PC-9 (cell line): ENCODE data around the gene PFAS. TPM values are rescaled to one million over a fixed set of nuclear protein-coding genes. Genes with fewer than 3 reads are reported as not detected.

Experiments used
- BruUV-seq: library from RNA; stranded (reverse); fragments of 400-500 nt; replicated peaks from 2 replicates; lab custom pipeline; 2021; lab: Mats Ljungman, UMichigan
- CTCF ChIA-PET: fragments of 300-600 bp; sonication (Branson Sonifier 250); formaldehyde crosslinking; loops from one replicate; lab custom pipeline; 2022; ENCODE audit warnings: antibody characterized with exemption; lab: Charles Lee
- POLR2A ChIA-PET: fragments of 300-600 bp; sonication (Branson Sonifier 250); formaldehyde crosslinking; loops from one replicate; lab custom pipeline; 2022; ENCODE audit warnings: antibody characterized with exemption; ENCODE audit not compliant: unreplicated experiment; lab: Charles Lee
- DNase-seq, 2 experiments: peaks; one replicate each; pipeline versions ENCODE4 v3.0.0 to v3.0.0-alpha.2; 2015 to 2022; ENCODE audit warnings: mixed read lengths in 1 of 2
- H2AFZ ChIP-seq: fragments of 200-600 bp; sonication (generic); 2 replicates; pipeline ENCODE4 v1.8.1; 2017; ENCODE audit warnings: antibody characterized with exemption
- H3F3A ChIP-seq: fragments of 200-600 bp; sonication (generic); 2 replicates; pipeline ENCODE4 v1.8.1; 2017; ENCODE audit warnings: antibody characterized with exemption, mild to moderate bottlenecking, low read depth; ENCODE audit not compliant: insufficient read depth
- H3K27ac ChIP-seq: fragments of 200-600 bp; sonication (generic); 2 replicates; pipeline ENCODE4 v1.6.1; 2016; ENCODE audit warnings: mixed run types
- H3K27me3 ChIP-seq: fragments of 200-600 bp; sonication (generic); 2 replicates; pipeline ENCODE4 v1.6.1; 2016; ENCODE audit warnings: low read depth, mixed run types; ENCODE audit not compliant: insufficient read depth
- H3K36me3 ChIP-seq: fragments of 200-600 bp; sonication (generic); 2 replicates; pipeline ENCODE4 v1.6.1; 2016; ENCODE audit warnings: low read depth, mixed run types
- H3K4me1 ChIP-seq: fragments of 200-600 bp; sonication (generic); replicated peaks from 2 replicates; pipeline ENCODE4 v1.6.1; 2016; ENCODE audit warnings: mixed run types; ENCODE audit not compliant: insufficient read depth
- H3K4me2 ChIP-seq: fragments of 200-600 bp; sonication (generic); 2 replicates; pipeline ENCODE4 v1.6.1; 2017; ENCODE audit warnings: mixed run types
- H3K4me3 ChIP-seq: fragments of 200-600 bp; sonication (generic); 2 replicates; pipeline ENCODE4 v1.6.1; 2016; ENCODE audit warnings: mixed run types
- H3K79me2 ChIP-seq: fragments of 200-600 bp; sonication (generic); 2 replicates; pipeline ENCODE4 v1.6.1; 2017; ENCODE audit warnings: low read depth, mixed run types
- H3K9me2 ChIP-seq: fragments of 200-600 bp; sonication (generic); 2 replicates; pipeline ENCODE4 v1.8.1; 2017; ENCODE audit warnings: mild to moderate bottlenecking; ENCODE audit not compliant: insufficient read depth
- H3K9me3 ChIP-seq: fragments of 200-600 bp; sonication (generic); 2 replicates; pipeline ENCODE4 v1.8.1; 2016; ENCODE audit warnings: low read depth; ENCODE audit not compliant: insufficient read depth
- H4K20me1 ChIP-seq: fragments of 200-600 bp; sonication (generic); 2 replicates; pipeline ENCODE4 v1.8.1; 2017; ENCODE audit not compliant: insufficient read depth
- EZH2 ChIP-seq: fragments of 200-600 bp; sonication (generic); IDR thresholded peaks from 2 replicates; pipeline ENCODE4 v1.8.0; 2017; ENCODE audit warnings: antibody characterized with exemption, low read depth
- intact Hi-C: fragments of 100-400 bp; cut with micrococcal nuclease; formaldehyde crosslinking; loops from one replicate; pipeline ENCODE4 v1.10.0; 2022; ENCODE audit not compliant: unreplicated experiment
- total RNA-seq: library from RNA; stranded (reverse); gene quantifications from 2 replicates; pipeline ENCODE4 v1.2.3, GENCODE V29; 2021
- TF ChIP-seq, protein P1 (sequence below): fragments of 200-600 bp; sonication (generic); conservative IDR thresholded peaks from 2 replicates; pipeline ENCODE4 v1.6.1; 2017; ENCODE audit warnings: mixed run types, antibody characterized with exemption, mild to moderate bottlenecking, moderate library complexity

PFAS gene
- total RNA-seq, 1 experiment from 2014 or later, result 68.2 TPM

DNA sequence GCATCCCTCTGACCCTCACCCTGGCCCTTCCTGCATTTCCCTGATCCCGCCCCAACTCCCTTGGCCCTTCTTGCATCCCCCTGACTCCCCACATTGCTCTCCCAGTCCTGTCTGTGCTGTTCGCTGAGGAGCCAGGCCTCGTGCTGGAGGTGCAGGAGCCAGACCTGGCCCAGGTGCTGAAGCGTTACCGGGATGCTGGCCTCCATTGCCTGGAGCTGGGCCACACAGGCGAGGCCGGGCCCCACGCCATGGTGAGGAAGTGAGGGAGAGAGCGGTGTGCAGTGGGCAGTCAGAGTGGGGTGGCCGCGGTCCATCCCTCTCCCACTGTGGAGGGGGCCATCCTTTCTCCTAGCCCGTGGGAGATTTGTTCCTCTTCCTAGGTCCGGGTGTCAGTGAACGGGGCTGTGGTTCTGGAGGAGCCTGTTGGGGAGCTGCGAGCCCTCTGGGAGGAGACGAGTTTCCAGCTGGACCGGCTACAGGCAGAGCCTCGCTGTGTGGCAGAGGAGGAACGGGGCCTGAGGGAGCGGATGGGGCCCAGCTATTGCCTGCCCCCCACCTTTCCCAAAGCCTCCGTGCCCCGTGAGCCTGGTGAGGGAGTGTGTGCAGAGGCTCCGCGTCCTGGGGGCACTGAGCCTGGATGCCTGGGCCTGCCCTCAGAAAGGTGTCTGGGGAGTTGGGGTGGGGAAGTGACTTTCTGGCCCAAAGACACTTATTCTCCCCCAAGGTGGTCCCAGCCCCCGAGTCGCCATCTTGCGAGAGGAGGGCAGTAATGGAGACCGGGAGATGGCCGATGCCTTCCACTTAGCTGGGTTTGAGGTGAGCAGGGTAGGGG lies 17.8 kb downstream of the PFAS start:
- no peak for TF ChIP-seq EZH2
- TF ChIP-seq, protein P1, sequence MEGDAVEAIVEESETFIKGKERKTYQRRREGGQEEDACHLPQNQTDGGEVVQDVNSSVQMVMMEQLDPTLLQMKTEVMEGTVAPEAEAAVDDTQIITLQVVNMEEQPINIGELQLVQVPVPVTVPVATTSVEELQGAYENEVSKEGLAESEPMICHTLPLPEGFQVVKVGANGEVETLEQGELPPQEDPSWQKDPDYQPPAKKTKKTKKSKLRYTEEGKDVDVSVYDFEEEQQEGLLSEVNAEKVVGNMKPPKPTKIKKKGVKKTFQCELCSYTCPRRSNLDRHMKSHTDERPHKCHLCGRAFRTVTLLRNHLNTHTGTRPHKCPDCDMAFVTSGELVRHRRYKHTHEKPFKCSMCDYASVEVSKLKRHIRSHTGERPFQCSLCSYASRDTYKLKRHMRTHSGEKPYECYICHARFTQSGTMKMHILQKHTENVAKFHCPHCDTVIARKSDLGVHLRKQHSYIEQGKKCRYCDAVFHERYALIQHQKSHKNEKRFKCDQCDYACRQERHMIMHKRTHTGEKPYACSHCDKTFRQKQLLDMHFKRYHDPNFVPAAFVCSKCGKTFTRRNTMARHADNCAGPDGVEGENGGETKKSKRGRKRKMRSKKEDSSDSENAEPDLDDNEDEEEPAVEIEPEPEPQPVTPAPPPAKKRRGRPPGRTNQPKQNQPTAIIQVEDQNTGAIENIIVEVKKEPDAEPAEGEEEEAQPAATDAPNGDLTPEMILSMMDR, result no peak
- H3K27ac ChIP-seq, result no peak overlapping the region
- BruUV-seq, result no TSS peak
- H3K9me2 ChIP-seq, result no peaks in the 10 kb centered on the region
- DNase-seq, result no peak
- ChIA-PET POLR2A (interaction anchor here (0.6 kb wide), 1 partner anchor 111 kb away, joined by 4 read pairs; no protein-coding TSS in a partner anchor), CTCF (no interaction called here)
- no peaks in the 10 kb centered on the region for H3K9me3 ChIP-seq
- H3K79me2 ChIP-seq, result no peaks in the 10 kb centered on the region
- no peaks in the 10 kb centered on the region for H3K36me3 ChIP-seq
- no peak overlapping the region for H3K4me2 ChIP-seq
- no peaks in the 10 kb centered on the region for H3F3A ChIP-seq
- H4K20me1 ChIP-seq, result no peaks in the 10 kb centered on the region
- H3K4me3 ChIP-seq, result no peak overlapping the region
- H3K4me1 ChIP-seq, result no peaks in the 10 kb centered on the region
- intact Hi-C loops, result no loop called here
- H2AFZ ChIP-seq, result no peak overlapping the region
- no peaks in the 10 kb centered on the region for H3K27me3 ChIP-seq

GRCh38 chr17:8267480-8268147 lies 18.5 kb downstream of the PFAS start:
- Histone ChIP-seq H3K4me1 (no peaks in the 10 kb centered on the region), H3K27ac (no peak overlapping the region), H3K79me2 (no peaks in the 10 kb centered on the region), H3K9me2 (no peaks in the 10 kb centered on the region), H3K4me3 (no peak overlapping the region), H3K4me2 (no peak overlapping the region), H3K36me3 (no peaks in the 10 kb centered on the region), H2AFZ (no peak overlapping the region), H3K9me3 (no peaks in the 10 kb centered on the region), H3F3A (no peaks in the 10 kb centered on the region), H4K20me1 (no peaks in the 10 kb centered on the region), H3K27me3 (no peaks in the 10 kb centered on the region)
- DNase-seq, result no peak
- ChIA-PET POLR2A (interaction anchor here (0.6 kb wide), 1 partner anchor 110 kb away, joined by 4 read pairs; no protein-coding TSS in a partner anchor), CTCF (no interaction called here)
- intact Hi-C loops, result no loop called here
- BruUV-seq, result no TSS peak
- TF ChIP-seq, protein P1, result no peak
- no peak for TF ChIP-seq EZH2

DNA sequence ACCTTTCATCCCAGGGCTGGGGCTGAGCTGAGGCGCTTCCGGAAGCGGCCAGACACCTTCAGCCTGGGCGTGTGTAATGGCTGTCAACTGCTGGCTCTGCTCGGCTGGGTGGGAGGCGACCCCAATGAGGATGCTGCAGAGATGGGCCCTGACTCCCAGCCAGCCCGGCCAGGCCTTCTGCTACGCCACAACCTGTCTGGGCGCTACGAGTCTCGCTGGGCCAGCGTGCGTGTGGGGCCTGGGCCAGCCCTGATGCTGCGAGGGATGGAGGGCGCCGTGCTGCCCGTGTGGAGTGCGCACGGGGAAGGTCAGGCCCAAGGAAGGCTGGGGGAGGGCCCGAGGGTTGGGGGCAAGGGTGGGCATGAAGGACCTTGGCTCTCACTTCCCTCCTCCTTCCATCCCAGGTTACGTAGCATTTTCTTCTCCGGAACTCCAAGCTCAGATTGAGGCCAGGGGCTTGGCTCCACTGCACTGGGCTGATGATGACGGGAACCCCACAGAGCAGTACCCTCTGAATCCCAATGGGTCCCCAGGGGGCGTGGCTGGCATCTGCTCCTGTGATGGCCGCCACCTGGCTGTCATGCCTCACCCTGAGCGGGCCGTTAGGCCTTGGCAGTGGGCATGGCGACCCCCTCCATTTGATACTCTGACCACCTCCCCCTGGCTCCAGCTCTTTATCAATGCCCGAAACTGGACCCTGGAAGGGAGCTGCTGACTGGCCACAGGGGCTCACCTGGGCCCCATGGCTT lies 19.6 kb downstream of the PFAS start:
- CTCF ChIA-PET, result interaction anchor here (0.6 kb wide), 1 partner anchor 59 kb away, joined by 7 read pairs; no protein-coding TSS in a partner anchor
- no peak for DNase-seq
- H4K20me1 ChIP-seq, result no peaks in the 10 kb centered on the region
- H3K79me2 ChIP-seq, result no peaks in the 10 kb centered on the region
- intact Hi-C loops, result no loop called here
- POLR2A ChIA-PET, result interaction anchor here (0.6 kb wide), 1 partner anchor 105 kb away, joined by 3 read pairs; no protein-coding TSS in a partner anchor
- no peak overlapping the region for H3K4me3 ChIP-seq
- no peaks in the 10 kb centered on the region for H3K36me3 ChIP-seq
- no peaks in the 10 kb centered on the region for H3K9me2 ChIP-seq
- no peaks in the 10 kb centered on the region for H3K9me3 ChIP-seq
- H2AFZ ChIP-seq, result no peak overlapping the region
- H3K4me2 ChIP-seq, result no peak overlapping the region
- no peaks in the 10 kb centered on the region for H3F3A ChIP-seq
- no peak for TF ChIP-seq EZH2
- TF ChIP-seq, protein P1, result no peak
- no peak overlapping the region for H3K27ac ChIP-seq
- no peaks in the 10 kb centered on the region for H3K4me1 ChIP-seq
- BruUV-seq, result no TSS peak
- no peaks in the 10 kb centered on the region for H3K27me3 ChIP-seq
